HCT116 (cell line): ENCODE results near the gene TCHH. TPM values are rescaled to one million over a fixed set of nuclear protein-coding genes. Genes with fewer than 3 reads are reported as not detected.

ENCODE experiments used
- ATAC-seq: fragments of 200-7000 bp; cut with Tn5 transposase; 2 replicates; pipeline ENCODE4 v1.9.1; 2020; ENCODE audit warnings: mild to moderate bottlenecking, moderate library complexity
- BruUV-seq: library from RNA; stranded (reverse); fragments of 400-500 nt; replicated peaks from 2 replicates; lab custom pipeline; 2021; lab: Mats Ljungman, UMichigan
- CTCF ChIA-PET: fragments of 300-600 bp; sonication (Branson Sonifier 250); formaldehyde crosslinking; loops from one replicate; lab custom pipeline; 2021; ENCODE audit warnings: antibody characterized with exemption; lab: Charles Lee
- POLR2A ChIA-PET: fragments of 300-600, 350-600 bp; sonication (Branson Sonifier 250); formaldehyde crosslinking; loops from one replicate; lab custom pipeline; 2021; ENCODE audit warnings: antibody characterized with exemption; lab: Charles Lee
- RAD21 ChIA-PET, 2 experiments: fragments of 300-600 bp; sonication (Branson Sonifier 250); formaldehyde crosslinking; loops; one replicate each; lab custom pipeline; 2023; ENCODE audit warnings: low total read pairs in 2 of 2; ENCODE audit not compliant: uncharacterized antibody in 2 of 2, unreplicated experiment in 2 of 2, low non-redundant PET in 1 of 2; lab: Charles Lee
- DNase-seq: peaks from one replicate; pipeline ENCODE4 v3.0.0-alpha.2; 2010; ENCODE audit warnings: low read depth, low spot score
- H2AFZ ChIP-seq: fragments of 200-600 bp; shearing (Covaris generic), sonication (generic); 2 replicates; pipeline ENCODE4 v1.6.1; 2017; ENCODE audit warnings: low read depth, mixed run types, mixed read lengths, antibody characterized with exemption, low read length; ENCODE audit not compliant: poor library complexity, severe bottlenecking
- H3K27ac ChIP-seq: 2 replicates; pipeline ENCODE4 v1.5.1; 2012; ENCODE audit warnings: low read depth, low read length
- H3K27me3 ChIP-seq: fragments of 200-600 bp; sonication (generic); 2 replicates; pipeline ENCODE4 v1.6.1; 2016; ENCODE audit warnings: mixed run types, low read length, mixed read lengths; ENCODE audit not compliant: insufficient read depth
- H3K36me3 ChIP-seq, 2 experiments: fragments of 200-500 bp in 1 of 2; fragments of 200-600 bp in 1 of 2; sonication (Bioruptor generic) in 1 of 2; sonication (generic) in 1 of 2; 2 replicates each; pipeline versions ENCODE4 v1.5.1 to v1.6.1; 2014 to 2016; ENCODE audit warnings: low read length in 2 of 2, inconsistent platforms in 1 of 2, mixed read lengths in 1 of 2, mixed run types in 1 of 2; ENCODE audit not compliant: insufficient read depth in 2 of 2, control insufficient read depth in 1 of 2
- H3K4me1 ChIP-seq, 2 experiments: fragments of 200-600 bp in 1 of 2; sonication (generic) in 1 of 2; 2 replicates each; pipeline versions ENCODE4 v1.5.1 to v1.6.1; 2012 to 2017; ENCODE audit warnings: low read length in 2 of 2, inconsistent platforms in 1 of 2, mild to moderate bottlenecking in 1 of 2, mixed read lengths in 1 of 2, mixed run types in 1 of 2, moderate library complexity in 1 of 2; ENCODE audit not compliant: insufficient read depth in 2 of 2, control insufficient read depth in 1 of 2
- H3K4me2 ChIP-seq: fragments of 200-600 bp; sonication (generic); 2 replicates; pipeline ENCODE4 v1.6.1; 2017; ENCODE audit warnings: mixed run types, low read length, mixed read lengths
- H3K4me3 ChIP-seq, 2 experiments: fragments of 200-600 bp in 1 of 2; sonication (generic) in 1 of 2; replicated peaks in 1 of 2; 2 replicates each; pipeline ENCODE4 v1.5.1; 2011 to 2016; ENCODE audit warnings: low read length in 2 of 2, control low read depth in 1 of 2, low read depth in 1 of 2, mild to moderate bottlenecking in 1 of 2, mixed read lengths in 1 of 2, mixed run types in 1 of 2
- H3K79me2 ChIP-seq: fragments of 200-600 bp; sonication (generic); 2 replicates; pipeline ENCODE4 v1.6.1; 2017; ENCODE audit warnings: mild to moderate bottlenecking, mixed run types, low read length, moderate library complexity, mixed read lengths; ENCODE audit not compliant: insufficient read depth
- H3K9ac ChIP-seq: fragments of 200-600 bp; sonication (generic); 2 replicates; pipeline ENCODE4 v1.6.1; 2016; ENCODE audit warnings: low read length, mixed read lengths
- H3K9me2 ChIP-seq: fragments of 200-600 bp; sonication (generic), shearing (Covaris generic); 2 replicates; pipeline ENCODE4 v1.6.1; 2017; ENCODE audit warnings: mixed run types, mild to moderate bottlenecking, moderate library complexity; ENCODE audit not compliant: insufficient read depth
- H3K9me3 ChIP-seq, 2 experiments: fragments of 200-500 bp in 1 of 2; fragments of 200-600 bp in 1 of 2; sonication (Bioruptor generic) in 1 of 2; sonication (generic) in 1 of 2; 2 replicates each; pipeline ENCODE4 v1.6.1; 2014 to 2017; ENCODE audit warnings: low read length in 2 of 2, mixed read lengths in 2 of 2, inconsistent platforms in 1 of 2, low read depth in 1 of 2, mild to moderate bottlenecking in 1 of 2, mixed run types in 1 of 2, moderate library complexity in 1 of 2; ENCODE audit not compliant: control insufficient read depth in 1 of 2, insufficient read depth in 1 of 2
- H4K20me1 ChIP-seq: fragments of 200-600 bp; sonication (generic), shearing (Covaris generic); 2 replicates; pipeline ENCODE4 v1.6.1; 2017; ENCODE audit warnings: mixed run types, mild to moderate bottlenecking, moderate library complexity; ENCODE audit not compliant: insufficient read depth
- CEBPB ChIP-seq: IDR thresholded peaks from 2 replicates; pipeline ENCODE4 v1.6.1; 2012; ENCODE audit warnings: low read depth
- EGR1 ChIP-seq: IDR thresholded peaks from 2 replicates; pipeline ENCODE4 v1.6.1; 2012; ENCODE audit warnings: low read depth
- EZH2 ChIP-seq: fragments of 200-600 bp; sonication (generic); IDR thresholded peaks from 2 replicates; pipeline ENCODE4 v1.6.1; 2017; ENCODE audit warnings: antibody characterized with exemption, mixed run types
- EZH2phosphoT487 ChIP-seq: fragments of 200-600 bp; IDR thresholded peaks from 2 replicates; pipeline ENCODE4 v1.6.1; 2018; ENCODE audit warnings: antibody characterized with exemption, borderline replicate concordance
- FOSL1 ChIP-seq: IDR thresholded peaks from 2 replicates; pipeline ENCODE4 v1.6.1; 2012; ENCODE audit warnings: low read depth
- JUND ChIP-seq: IDR thresholded peaks from 2 replicates; pipeline ENCODE4 v1.6.1; 2012
- POLR2A ChIP-seq: IDR thresholded peaks from 2 replicates; pipeline ENCODE4 v1.7.0; 2011; ENCODE audit warnings: borderline replicate concordance; ENCODE audit not compliant: insufficient read depth, insufficient read length; ENCODE audit errors: extremely low read depth
- POLR2AphosphoS5 ChIP-seq: IDR thresholded peaks from 2 replicates; pipeline ENCODE4 v1.6.1; 2011; ENCODE audit warnings: mild to moderate bottlenecking, low read depth, low read length, moderate library complexity
- RAD21 ChIP-seq: IDR thresholded peaks from 2 replicates; pipeline ENCODE4 v1.6.1; 2012; ENCODE audit warnings: low read depth, mild to moderate bottlenecking
- SIN3A ChIP-seq: IDR thresholded peaks from 2 replicates; pipeline ENCODE4 v1.6.1; 2012; ENCODE audit warnings: low read depth
- SP1 ChIP-seq: IDR thresholded peaks from 2 replicates; pipeline ENCODE4 v1.6.1; 2012; ENCODE audit warnings: low read depth
- SRF ChIP-seq: IDR thresholded peaks from 2 replicates; pipeline ENCODE4 v1.6.1; 2012; ENCODE audit warnings: low read depth
- TCF7L2 ChIP-seq: IDR thresholded peaks from 2 replicates; pipeline ENCODE4 v1.7.0; 2011; ENCODE audit warnings: borderline replicate concordance, inconsistent platforms; ENCODE audit not compliant: insufficient read depth, insufficient read length; ENCODE audit errors: extremely low read depth
- intact Hi-C: fragments of 100-400 bp; cut with micrococcal nuclease; formaldehyde crosslinking; loops from 2 replicates; pipeline ENCODE4 v1.10.0; 2022
- total RNA-seq: library from RNA; stranded (reverse); gene quantifications from one replicate; pipeline ENCODE4 v1.2.1, GENCODE V29; 2021; ENCODE audit not compliant: unreplicated experiment
- TF ChIP-seq, protein P1 (sequence below): IDR thresholded peaks from 2 replicates; pipeline ENCODE4 v1.6.1; 2012
- TF ChIP-seq, protein P2 (sequence below), 3 experiments: fragments of 200-600 bp in 1 of 3; sonication (generic) in 1 of 3; IDR thresholded peaks in 2 of 3; conservative IDR thresholded peaks in 1 of 3; 2 replicates each; pipeline ENCODE4 v1.5.1; 2012 to 2017; ENCODE audit warnings: low read depth in 2 of 3, low read length in 2 of 3, antibody characterized with exemption in 1 of 3, borderline replicate concordance in 1 of 3, control low read depth in 1 of 3, mild to moderate bottlenecking in 1 of 3, mixed read lengths in 1 of 3, mixed run types in 1 of 3, moderate library complexity in 1 of 3; ENCODE audit not compliant: insufficient read depth in 1 of 3
- TF ChIP-seq, protein P3 (sequence below): IDR thresholded peaks from 2 replicates; pipeline ENCODE4 v1.6.1; 2012
- TF ChIP-seq, protein P4 (sequence below): IDR thresholded peaks from 2 replicates; pipeline ENCODE4 v1.6.1; 2011; ENCODE audit warnings: mild to moderate bottlenecking, low read length, moderate library complexity; ENCODE audit not compliant: insufficient replicate concordance; ENCODE audit errors: extremely low read depth

TCHH gene
- total RNA-seq, 1 experiment from 2014 or later, result 0.02 TPM

DNA sequence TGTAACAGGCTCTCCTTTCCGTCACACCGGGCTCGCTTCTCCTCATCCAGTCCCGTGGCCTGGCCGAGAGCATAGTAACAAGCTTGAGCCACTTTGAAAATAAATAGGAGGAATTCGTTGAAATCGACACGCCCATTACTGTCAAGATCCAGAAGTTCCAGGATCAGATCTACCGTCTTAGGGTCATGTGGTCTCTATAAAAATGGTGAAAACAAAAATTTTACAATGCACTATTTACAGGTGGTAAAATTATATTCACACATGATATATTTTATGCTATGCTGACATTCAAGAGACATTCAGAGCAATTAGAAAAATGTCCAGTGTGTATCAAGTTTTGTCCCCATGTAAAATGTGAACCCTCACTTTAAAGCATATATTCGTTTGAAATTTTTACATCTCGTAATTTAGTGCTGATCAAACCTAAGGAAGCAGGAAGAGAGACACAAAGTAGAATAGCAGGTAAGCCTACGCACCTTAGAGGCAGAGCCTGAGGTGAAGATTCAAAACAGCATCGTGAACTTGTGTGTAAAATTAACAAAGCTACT, 2.3 kb downstream of the TCHH start:
- no peak for TF ChIP-seq SP1
- no peak for TF ChIP-seq CEBPB
- no peak for TF ChIP-seq JUND
- no peak for TF ChIP-seq POLR2AphosphoS5
- no peak for TF ChIP-seq FOSL1
- no peak for TF ChIP-seq EGR1
- TF ChIP-seq, protein P1, sequence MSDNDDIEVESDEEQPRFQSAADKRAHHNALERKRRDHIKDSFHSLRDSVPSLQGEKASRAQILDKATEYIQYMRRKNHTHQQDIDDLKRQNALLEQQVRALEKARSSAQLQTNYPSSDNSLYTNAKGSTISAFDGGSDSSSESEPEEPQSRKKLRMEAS, result no peak
- TF ChIP-seq EZH2, result no peak
- TF ChIP-seq POLR2A, result no peak
- TF ChIP-seq, protein P2, sequence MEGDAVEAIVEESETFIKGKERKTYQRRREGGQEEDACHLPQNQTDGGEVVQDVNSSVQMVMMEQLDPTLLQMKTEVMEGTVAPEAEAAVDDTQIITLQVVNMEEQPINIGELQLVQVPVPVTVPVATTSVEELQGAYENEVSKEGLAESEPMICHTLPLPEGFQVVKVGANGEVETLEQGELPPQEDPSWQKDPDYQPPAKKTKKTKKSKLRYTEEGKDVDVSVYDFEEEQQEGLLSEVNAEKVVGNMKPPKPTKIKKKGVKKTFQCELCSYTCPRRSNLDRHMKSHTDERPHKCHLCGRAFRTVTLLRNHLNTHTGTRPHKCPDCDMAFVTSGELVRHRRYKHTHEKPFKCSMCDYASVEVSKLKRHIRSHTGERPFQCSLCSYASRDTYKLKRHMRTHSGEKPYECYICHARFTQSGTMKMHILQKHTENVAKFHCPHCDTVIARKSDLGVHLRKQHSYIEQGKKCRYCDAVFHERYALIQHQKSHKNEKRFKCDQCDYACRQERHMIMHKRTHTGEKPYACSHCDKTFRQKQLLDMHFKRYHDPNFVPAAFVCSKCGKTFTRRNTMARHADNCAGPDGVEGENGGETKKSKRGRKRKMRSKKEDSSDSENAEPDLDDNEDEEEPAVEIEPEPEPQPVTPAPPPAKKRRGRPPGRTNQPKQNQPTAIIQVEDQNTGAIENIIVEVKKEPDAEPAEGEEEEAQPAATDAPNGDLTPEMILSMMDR (IDR thresholded peaks at IDR 0.05 in 2 of 3, conservative IDR thresholded peaks at IDR 0.05 in 1 of 3; ENCODE audit: borderline replicate concordance in 1 of 3, insufficient read depth in 1 of 3, low read depth in 2 of 3, low read length in 2 of 3), result no peak
- TF ChIP-seq TCF7L2, result no peak
- no peak for TF ChIP-seq SRF
- TF ChIP-seq SIN3A, result no peak
- no peak for TF ChIP-seq RAD21
- TF ChIP-seq, protein P3, sequence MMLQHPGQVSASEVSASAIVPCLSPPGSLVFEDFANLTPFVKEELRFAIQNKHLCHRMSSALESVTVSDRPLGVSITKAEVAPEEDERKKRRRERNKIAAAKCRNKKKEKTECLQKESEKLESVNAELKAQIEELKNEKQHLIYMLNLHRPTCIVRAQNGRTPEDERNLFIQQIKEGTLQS, result no peak
- TF ChIP-seq, protein P4, sequence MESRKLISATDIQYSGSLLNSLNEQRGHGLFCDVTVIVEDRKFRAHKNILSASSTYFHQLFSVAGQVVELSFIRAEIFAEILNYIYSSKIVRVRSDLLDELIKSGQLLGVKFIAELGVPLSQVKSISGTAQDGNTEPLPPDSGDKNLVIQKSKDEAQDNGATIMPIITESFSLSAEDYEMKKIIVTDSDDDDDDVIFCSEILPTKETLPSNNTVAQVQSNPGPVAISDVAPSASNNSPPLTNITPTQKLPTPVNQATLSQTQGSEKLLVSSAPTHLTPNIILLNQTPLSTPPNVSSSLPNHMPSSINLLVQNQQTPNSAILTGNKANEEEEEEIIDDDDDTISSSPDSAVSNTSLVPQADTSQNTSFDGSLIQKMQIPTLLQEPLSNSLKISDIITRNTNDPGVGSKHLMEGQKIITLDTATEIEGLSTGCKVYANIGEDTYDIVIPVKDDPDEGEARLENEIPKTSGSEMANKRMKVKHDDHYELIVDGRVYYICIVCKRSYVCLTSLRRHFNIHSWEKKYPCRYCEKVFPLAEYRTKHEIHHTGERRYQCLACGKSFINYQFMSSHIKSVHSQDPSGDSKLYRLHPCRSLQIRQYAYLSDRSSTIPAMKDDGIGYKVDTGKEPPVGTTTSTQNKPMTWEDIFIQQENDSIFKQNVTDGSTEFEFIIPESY, result no peak
- no peak for TF ChIP-seq EZH2phosphoT487
- ChIA-PET CTCF (interaction anchor here (1.3 kb wide), 1 partner anchor 29 kb away, joined by 3 read pairs; no protein-coding TSS in a partner anchor), POLR2A (no interaction called here), RAD21 (no interaction called here)
- ATAC-seq (no peak), DNase-seq (no peak)
- Histone ChIP-seq H3K79me2 (no peaks in the 10 kb centered on the region), H3K27me3 (peaks cover 87% of the 10 kb centered on the region), H3K4me2 (no peak overlapping the region), H3K36me3 (no peaks in the 10 kb centered on the region), H2AFZ (no peak overlapping the region), H3K4me3 (no peak overlapping the region), H3K4me1 (peaks cover 12 to 36% of the 10 kb centered on the region in 2 experiments), H3K27ac (no peak overlapping the region), H4K20me1 (no peaks in the 10 kb centered on the region), H3K9me2 (no peaks in the 10 kb centered on the region), H3K9me3 (no peaks in the 10 kb centered on the region), H3K9ac (no peak overlapping the region)
- BruUV-seq, result no TSS peak
- intact Hi-C loops, result no loop called here
